Kasumi-1 (cell line): ENCODE results near the gene KIAA0408.
"Not testable (repeated sequence)": the region's sequence is repeated elsewhere in the genome, so short reads cannot be mapped to it uniquely, and the experiment has no call there.

ENCODE experiments used
- DNase-seq, 2 experiments: peaks; one replicate each; lab custom pipeline; 2025; lab: John Stamatoyannopoulos, UW

Gene KIAA0408

GRCh38 chr6:127463056-127463455 is 3.9 kb upstream of the KIAA0408 start:
- DNase-seq: no peak

- no peak for DNase-seq
Measured at GRCh38 chr6:127462376-127462775, 3.2 kb upstream of the KIAA0408 start.

GRCh38 chr6:127460465-127460864 is 1.3 kb upstream of the KIAA0408 start:
- no peak for DNase-seq

GRCh38 chr6:127458817-127459216 is 372 bp downstream of the KIAA0408 start:
- DNase-seq: no peak

- no peak for DNase-seq
Measured at GRCh38 chr6:127458222-127458621, 967 bp downstream of the KIAA0408 start.

- DNase-seq: peak; percentile 97 to 99
Measured at GRCh38 chr6:127457456-127458064, 1.6 kb downstream of the KIAA0408 start.

GRCh38 chr6:127456465-127456864 is 2.7 kb downstream of the KIAA0408 start:
- DNase-seq: no peak

- DNase-seq: no peak
Measured at GRCh38 chr6:127453845-127454619, 5.2 kb downstream of the KIAA0408 start.

GRCh38 chr6:127452803-127453202 is 6.4 kb downstream of the KIAA0408 start:
- no peak for DNase-seq

- DNase-seq: no peak
Measured at GRCh38 chr6:127451388-127451787, 7.8 kb downstream of the KIAA0408 start.

GRCh38 chr6:127447780-127448179 is 11.4 kb downstream of the KIAA0408 start:
- no peak for DNase-seq

- DNase-seq: no peak
Measured at GRCh38 chr6:127446356-127446755, 12.8 kb downstream of the KIAA0408 start.

GRCh38 chr6:127441881-127442280 is 17.3 kb downstream of the KIAA0408 start:
- no peak for DNase-seq

- DNase-seq: no peak
Measured at GRCh38 chr6:127439718-127440117, 19.5 kb downstream of the KIAA0408 start.

GRCh38 chr6:127436578-127437110 is 22.5 kb downstream of the KIAA0408 start:
- no peak for DNase-seq

GRCh38 chr6:127435626-127436220 is 23.5 kb downstream of the KIAA0408 start:
- no peak for DNase-seq

- DNase-seq: no peak
Measured at GRCh38 chr6:127434651-127435050, 24.5 kb downstream of the KIAA0408 start.

GRCh38 chr6:127428562-127428961 is 30.6 kb downstream of the KIAA0408 start:
- DNase-seq: not testable (repeated sequence)

GRCh38 chr6:127423921-127424320 is 35.3 kb downstream of the KIAA0408 start:
- DNase-seq: peak; percentile 48 to 53

GRCh38 chr6:127421164-127421563 is 38.0 kb downstream of the KIAA0408 start:
- DNase-seq: not testable (repeated sequence)

- peak; percentile 91 to 95 for DNase-seq
Measured at GRCh38 chr6:127420556-127420955, 38.6 kb downstream of the KIAA0408 start.

GRCh38 chr6:127415096-127415495 is 44.1 kb downstream of the KIAA0408 start:
- DNase-seq: no peak

GRCh38 chr6:127413123-127413522 is 46.1 kb downstream of the KIAA0408 start:
- not testable (repeated sequence) for DNase-seq
